Stimulated activated naive CD4-positive, alpha-beta T cell treated with Interleukin-2 at 50 U/mL for 16 hours (primary cell): ENCODE results near the gene MBL2.

ENCODE experiments used
- DNase-seq: peaks from one replicate; lab custom pipeline; 2025; lab: John Stamatoyannopoulos, UW

The MBL2 gene

DNA sequence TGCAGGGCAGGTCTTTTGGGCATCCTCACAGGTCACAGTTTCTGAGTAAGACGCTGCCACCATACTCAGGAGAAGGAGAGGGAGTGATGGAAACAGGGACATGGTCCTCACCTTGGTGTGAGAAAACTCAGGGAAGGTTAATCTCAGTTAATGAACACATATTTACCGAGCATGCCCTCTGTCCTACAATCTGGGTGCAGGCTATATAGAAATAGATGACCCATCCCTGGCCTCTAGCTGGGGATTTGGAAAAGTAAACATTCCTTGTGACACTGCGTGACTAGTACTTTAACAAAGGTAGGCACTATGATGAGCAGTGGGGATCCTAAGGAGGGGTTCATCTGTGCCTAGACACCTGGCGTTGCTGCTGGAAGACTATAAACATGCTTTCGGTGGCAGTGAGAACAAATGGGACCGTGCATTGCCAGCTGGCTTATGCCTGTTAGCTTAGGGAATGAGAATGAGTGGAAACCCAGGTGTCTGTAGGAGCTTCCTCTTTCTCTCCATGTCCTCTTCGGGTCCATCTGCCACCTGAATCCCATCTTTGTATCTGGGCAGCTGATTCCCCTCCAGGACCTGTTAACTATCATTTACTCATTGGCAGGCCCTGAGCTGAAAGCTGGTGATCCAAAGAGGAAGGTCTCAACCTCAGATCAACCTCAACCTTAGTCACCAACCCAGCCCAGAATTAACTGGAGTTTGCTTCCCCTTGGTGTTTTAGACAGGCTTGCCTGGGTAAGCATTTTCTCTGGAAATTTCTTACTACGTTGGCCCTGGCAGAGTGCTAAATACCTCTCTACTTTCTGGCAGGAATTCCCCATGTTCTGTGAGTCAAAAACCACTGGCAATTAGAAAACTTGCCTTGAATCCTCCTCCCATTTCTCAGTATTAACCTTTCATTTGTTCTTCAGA lies 794 bp downstream of the MBL2 start:
- no peak for DNase-seq

DNA sequence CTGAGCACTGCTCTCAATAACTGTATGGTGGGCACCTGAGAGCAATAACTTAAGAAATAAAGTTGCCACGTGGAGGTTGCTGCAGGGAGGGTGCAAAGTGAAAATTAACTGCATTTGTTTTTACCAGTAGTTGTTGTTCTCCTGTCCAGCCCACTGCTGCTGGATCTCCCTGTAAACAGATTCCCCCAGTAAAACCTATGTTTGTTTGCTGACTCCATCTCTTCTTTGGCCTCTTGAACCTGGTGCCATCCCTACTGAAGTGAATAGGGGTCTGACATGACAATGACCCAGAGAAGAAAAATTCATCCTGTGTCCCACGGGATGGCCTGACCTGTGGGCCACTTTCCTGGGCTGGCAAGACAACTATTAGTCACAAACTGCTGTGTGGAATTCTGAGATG lies 1.7 kb downstream of the MBL2 start:
- no peak for DNase-seq

DNA sequence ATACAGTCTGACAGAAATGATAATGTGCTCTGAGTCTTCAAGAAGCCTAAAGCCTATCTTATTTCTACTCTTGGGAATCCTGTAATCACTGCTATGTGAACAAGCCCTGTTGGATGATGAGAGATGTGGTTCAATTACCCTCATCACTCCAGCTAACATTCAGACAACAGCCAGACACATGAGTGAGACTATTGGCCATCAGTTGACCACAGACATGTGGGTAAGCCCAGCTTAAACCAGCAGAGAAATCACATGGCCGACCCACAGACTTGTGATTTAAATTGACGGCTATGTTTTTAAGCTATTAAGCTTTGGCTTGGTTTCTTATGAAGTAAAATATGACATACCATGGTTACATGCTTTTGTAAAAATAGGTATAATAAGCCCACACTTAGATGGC lies 2.6 kb downstream of the MBL2 start:
- DNase-seq, result no peak

DNA sequence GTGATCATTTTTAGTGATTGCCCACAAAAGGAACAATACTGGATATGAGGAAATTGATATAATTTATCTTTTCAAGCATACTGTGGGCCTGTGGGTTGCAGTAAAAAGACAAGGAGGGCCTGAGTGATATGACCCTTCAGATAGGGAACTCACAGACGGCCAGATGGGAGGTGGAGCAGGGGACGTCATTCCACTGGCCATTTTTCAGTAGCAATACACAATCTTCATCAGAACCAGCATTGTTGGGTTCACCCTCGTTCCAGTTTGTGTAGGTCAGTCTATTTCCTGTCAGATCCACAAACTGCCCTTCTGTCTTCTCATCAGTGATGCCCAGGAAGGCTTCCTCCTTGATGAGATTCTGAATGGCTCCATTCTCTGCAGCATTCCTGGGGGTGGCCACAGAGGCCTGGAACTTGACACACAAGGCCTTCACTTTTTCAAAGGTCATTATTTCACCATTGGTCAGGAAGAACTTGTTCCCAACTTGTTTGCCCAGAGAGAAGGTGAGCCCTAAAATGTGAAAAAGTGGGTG lies 4.5 kb downstream of the MBL2 start:
- DNase-seq, result no peak

DNA sequence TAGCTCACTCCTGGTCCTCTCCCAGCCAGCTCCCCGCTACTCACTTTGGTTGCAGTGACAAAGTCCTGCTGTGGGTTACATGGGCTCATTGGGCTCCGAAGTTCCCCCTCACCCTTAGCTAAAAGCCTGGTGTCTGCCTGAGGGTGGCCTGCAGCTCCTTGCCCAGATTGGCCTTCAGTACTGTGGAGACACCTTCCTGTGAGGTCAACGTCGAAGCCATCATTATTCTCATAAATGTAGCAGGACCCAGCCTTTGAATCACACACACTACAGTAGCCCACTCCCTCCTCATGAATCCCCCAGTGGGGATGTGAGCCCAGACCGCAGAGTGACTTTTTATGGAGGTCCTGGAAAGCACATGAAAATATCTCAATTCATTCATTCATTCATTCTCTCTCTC lies 10.5 kb downstream of the MBL2 start:
- no peak for DNase-seq

DNA sequence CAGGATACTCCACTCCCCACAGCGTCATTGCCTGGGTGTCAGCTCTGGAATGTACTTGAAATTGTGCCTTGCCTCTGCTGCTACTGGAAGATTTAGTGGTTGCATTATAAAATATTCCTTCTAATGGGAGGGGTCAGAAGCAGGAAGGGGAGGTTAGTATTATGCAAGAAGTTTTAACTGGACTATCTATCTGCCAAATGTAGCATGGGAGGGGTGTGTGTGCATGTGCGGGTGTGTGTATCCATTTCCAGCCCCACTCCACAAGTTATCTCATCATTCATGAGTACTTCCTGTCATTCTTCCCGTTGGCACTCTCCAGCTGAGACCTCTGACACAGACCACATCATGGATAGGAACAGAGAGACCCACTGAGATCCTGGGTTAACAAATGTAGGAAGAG lies 13.4 kb downstream of the MBL2 start:
- no peak for DNase-seq

DNA sequence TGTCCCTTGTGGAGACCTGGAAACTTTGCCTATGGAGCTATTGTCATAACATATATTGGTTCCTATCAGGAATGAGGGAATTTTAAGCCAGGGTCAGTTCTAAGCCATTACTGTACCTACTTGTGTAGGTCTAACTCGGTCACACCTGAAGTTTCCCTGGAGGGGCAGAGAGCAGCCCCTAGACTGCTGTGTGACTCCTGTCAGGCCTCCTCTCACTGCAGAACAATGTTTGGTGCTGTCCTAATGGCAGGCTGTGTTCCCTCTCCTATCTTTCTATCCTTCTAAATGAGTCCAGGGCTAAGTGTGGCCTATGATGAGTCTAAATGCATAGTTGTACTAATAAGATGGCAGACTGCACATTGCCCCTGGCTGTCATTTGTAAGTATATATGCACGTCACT lies 14.2 kb downstream of the MBL2 start:
- DNase-seq, result no peak

DNA sequence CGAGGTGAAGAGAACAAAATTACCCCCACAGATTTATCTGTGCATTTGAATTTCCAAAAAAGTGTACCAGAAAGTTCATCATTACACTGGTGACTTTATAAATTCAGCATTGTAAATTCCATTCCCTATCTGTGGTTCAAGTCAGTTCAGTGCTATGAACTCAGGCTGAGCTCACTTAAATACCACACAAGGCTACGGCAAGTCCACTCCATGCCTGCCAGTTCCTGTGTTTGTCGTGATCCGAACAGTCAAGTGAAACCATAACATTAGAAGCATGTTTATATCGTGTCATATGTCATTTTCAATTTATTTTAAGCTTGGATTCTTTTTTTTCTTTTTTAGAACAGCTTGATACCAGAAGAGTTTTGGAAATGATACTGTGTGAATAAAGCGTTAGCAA lies 14.8 kb downstream of the MBL2 start:
- no peak for DNase-seq

DNA sequence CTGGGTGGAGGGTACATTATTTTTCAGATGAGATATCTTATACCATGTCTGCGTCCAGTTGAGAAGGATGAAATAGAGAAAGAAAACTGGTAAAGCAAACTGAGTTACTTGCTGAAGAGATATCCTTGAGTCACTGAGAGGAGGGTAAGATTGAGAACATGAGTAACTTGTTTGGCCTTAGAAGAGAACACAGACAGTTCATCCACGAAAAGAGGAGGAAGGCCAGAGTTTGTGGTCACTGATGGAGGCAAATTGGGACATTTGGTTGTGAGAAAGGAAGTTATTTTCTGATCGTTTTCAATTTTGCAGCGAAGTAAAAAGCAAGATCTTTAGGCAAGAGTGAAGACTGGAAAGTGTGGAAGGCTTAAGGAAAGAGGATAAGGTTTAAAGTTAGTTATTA lies 15.6 kb downstream of the MBL2 start:
- DNase-seq, result no peak

DNA sequence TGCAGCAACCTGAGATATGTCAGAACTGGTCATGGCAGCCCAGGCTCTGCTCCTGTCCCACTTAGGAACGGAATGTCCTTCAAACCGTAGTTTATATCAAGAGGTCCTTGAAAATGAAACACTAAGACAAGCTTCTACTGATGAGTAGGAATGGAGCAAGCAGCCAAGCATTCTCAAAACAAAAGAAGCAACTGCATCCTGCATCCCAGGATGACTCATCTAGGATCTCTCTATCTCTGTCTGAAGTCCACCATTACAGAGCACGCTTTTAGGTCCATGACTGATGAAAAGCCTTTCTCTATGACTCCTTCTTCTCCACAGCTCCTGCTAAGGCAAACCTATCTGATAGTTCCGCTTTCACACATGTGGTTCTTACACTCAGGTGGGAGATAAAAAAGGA lies 16.3 kb downstream of the MBL2 start:
- no peak for DNase-seq

DNA sequence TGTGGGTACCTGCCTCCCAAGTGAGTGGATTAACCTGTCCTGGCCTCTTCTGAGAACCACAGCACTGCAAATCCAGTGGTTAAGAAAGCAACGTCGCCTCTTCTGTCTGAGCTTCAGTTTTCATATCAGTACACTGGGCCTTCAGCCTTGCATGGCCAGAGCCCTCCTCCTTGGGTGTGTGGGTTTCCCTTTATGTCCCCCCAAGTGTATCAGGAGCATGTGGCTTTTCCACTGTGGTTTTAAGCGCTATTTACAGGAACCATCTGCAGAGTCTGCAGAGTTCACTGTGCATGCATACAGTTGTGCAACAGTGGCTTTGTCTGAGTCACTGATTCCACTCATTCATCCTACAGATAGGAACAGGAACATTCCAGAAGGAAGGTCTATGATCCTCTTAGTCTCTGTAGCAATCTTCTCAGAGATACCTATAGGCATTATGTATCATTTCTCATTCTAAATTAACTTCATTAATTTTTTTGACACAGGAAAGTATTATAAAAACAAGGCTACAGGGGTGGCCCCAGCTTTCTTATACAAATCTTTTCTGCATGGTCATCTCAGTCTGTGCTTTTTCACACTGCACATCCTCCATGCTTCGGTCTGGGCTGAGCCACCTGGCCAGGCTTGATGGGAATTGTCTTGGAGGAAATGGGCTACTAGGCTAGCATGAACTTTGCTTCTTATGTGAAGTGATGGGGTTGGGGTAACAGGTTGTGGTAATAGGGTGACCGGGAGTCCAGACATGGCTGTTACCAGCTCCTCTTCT lies 17.1 kb downstream of the MBL2 start:
- no peak for DNase-seq

DNA sequence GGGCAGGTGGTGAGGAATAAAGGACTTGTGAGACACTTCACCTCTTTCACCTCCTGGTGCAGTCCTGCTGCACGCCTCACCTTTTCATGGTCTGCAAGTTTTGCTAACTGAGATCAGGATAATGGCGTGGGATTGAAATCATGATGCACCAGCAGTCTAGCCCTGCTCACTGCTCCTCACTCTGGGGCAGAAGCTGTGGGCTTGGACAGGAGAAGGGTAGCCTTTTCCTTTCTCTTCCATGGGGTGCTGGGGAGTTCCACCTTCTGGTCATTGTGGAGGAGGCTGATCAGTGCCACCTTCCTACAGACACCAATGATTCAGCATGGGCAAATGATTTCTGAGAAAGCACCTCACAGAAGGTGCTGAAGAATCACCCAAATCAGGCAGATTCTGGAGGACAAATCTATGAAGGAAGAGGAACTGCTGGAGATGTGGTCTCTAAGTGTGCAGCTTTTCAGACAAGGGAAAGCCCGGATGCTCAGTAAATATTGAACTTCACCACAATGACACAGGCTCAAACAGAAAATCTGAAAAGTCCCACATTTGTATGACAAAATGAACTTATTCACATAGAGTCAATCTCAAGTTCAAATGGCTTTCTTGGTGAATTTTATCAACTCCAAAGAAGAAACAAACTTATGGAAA lies 19.7 kb downstream of the MBL2 start:
- no peak for DNase-seq

DNA sequence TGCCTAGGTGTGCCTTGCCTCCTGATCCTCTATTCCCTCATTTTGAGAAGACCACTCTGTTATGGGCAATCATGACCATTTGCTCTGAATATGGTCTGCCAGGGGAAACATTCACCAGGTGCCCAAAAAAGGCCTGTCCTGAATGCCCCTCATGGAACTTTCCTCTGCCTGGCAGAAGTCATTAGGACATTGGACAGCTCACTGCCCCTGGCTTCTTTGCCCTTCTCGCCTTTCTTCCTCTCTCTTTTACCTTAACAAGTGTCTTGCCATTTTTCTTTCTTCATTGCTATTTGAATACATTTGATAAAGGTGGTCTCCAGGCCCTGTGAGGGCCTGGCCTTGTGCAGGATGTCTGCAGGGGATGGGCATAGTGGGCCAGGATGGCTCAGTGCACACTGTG lies 20.3 kb downstream of the MBL2 start:
- DNase-seq, result no peak

DNA sequence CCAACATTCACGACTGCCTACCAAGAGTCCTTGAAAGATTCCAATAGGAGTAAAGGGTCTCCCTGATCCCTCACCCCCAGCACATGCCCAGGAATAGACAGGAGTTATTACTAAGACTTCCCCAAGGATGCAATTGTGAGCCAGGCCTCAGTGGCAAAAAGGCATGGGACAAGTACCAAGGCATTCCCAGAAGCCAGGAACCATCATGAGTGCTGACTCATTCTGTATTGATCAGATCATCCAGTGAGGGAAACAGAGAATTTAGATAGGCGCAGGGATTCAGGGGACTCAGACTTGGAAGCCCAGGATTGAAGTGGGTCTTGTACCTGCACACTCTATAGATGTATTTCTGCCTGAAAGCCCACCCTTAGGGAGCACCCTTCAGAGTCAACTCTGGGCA lies 21.2 kb downstream of the MBL2 start:
- DNase-seq, result no peak

DNA sequence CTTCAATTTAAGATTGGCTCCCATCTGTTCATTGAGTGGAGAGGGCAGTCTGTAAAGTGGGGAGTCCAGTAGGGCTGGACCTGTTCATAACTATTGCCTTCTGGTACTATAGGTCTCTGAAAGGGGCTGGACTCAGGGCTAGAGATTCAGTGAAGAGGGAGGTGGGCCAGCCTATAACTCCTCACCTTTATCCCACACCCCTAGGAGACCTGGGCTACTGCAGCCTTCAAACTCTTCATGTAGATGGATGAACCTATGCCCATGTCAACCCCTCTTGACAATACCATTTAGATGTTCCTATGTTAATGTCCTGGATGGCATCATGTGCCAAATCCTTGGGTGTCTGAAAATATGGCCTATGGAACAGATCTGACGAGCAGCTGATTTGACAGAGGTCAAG lies 22.0 kb downstream of the MBL2 start:
- no peak for DNase-seq

DNA sequence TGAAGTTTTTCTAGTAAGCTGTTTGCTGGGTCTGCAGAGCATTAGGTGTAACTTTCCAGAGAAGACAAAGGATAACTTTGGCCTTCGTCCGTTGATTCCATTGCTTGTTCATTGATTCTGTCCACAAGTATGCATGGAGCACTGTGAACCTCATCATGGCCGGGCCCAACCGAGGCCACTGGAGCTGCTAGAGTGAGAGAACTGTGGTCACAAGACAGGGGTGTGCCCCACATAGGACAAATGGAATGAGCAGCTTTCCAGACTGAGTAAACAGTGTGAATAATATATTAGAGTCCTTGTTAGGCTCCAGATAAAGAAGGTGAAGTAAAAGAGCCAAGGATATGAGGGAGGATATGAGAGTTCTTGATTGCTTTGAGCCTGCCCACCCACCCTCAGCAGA lies 24.9 kb downstream of the MBL2 start:
- no peak for DNase-seq

DNA sequence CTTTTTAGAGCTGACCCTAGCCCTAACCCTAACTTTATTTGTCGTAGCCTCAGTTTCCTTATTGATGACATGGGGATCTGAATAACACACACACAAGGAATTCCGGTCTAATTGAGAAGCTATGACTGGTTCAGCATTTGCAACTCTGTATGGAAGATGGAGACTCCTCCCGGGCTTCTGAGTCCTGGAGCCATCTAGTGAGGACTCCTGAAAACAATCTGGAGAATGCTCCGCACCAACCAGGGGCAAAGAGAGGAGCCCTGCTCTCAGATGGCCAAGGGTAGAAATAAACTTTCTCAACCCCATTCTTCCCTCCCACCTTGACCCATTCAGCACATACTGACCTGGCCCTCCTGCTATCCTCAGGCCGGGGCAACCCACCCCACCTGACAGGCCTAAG lies 26.4 kb downstream of the MBL2 start:
- DNase-seq, result no peak

DNA sequence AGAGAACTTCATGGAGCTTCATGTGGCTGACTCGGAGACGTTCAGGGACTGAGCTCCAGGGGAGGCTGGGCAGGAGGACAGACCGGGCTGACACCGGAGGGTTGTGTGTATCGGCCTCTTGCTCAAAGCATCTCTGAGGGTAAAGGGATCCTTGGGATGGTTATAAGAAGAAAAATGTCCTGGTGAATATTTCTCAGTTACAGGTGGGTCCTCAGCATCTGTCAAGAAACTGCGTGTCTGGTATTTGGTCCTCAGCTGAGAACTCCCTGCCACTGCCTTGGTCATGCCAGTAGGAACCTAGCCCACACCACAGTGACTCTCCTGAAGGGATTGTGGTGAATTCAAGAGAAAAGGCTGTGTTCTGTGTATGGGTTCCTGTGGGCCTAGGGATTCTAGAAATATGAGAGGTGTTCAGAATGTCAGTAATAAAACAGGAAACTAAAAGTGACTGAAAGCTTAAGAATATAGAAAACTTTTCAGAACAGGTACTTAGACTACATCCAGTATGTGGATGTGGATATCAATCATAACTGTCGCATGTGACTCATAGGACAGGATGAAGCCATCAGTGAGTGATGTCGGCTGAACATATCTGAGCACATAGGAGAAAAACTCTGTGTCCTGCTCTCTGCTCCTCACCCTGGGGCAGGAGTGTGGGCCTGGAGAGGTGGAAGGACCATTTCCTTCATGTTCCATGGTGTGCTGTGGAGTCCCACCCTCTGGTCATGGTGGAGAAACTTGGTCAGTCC lies 28.4 kb downstream of the MBL2 start:
- no peak for DNase-seq

DNA sequence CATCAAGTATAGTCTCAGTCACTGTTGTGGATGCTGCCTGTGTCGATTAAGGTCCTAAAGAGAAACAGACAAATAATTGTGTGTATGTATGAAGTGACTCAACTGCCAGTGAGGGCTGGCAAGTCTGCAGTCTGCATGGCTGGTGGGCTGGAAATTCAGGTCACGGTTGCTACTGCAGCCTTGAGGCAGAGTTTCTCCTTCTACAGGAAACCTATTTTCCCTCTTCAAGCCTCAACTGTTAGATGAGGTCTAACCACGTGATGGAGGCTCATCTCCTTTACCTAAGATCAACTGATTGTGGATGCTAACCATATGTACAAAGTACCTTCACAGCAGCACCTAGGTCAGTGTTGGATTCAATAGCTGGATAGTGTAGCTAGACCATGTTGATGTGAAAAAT lies 29.9 kb downstream of the MBL2 start:
- DNase-seq, result no peak

DNA sequence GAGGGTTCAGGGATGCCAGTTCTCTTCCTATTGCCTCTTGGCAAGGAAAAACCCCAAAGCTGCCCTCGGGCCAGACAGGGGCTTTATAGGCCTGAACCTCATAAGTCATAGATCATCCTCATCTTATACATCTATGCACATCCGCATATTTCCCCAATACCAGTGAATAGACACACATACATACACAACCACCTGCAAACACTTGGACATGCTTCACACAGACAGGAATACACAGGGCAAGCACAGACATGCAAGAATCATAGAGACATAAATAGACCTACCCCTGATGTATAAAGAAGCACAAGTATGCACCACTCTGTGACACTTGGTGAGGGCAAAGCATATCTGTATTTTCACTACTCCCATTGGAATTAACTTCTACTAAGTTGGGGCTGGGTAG lies 30.7 kb downstream of the MBL2 start:
- no peak for DNase-seq

DNA sequence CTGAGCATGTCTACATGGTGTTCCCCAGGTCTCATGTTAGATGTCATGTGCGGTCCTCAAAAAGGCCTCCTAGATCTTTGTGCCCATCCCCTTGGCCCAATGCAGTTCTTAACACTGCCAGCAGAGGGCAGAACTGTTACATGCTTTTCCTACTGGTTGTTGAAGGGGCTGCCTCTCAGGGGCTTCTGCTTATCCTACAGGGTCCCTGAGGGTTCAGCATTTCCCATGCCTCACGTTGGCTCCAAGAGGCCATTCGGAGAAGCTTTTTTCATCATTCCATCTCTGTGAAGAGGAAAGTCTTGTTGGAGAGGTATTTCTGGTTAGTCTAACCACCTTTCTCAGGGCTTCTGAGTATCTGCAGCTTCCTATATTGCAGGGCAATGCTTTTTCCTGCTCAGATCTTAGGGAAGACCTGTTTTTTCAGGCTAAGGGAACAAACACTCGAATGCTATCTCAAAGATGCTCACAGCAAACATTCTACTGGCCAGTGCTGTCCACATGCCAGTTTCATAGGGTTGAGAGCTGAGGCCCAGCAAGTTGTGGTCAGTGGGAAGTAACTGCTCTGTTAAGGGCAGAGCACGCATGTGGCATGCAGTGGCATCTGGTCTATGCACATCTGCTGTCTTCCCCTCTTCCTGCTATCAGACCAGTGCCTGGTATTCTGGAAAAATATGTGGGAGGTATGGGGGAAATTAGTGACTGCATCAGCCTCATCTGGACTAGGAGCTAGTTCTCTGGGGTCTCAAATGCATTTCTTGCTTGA lies 31.5 kb downstream of the MBL2 start:
- no peak for DNase-seq
